HG02678 (cell line): ENCODE results near the gene NLN.
"Not testable (repeated sequence)": the region's sequence is repeated elsewhere in the genome, so short reads cannot be mapped to it uniquely, and the experiment has no call there.

Experiments
- ATAC-seq: cut with Tn5 transposase; IDR thresholded peaks from one replicate; pipeline ENCODE4 v1.9.1; 2021; ENCODE audit warnings: mild to moderate bottlenecking, moderate library complexity; ENCODE audit not compliant: unreplicated experiment

The NLN gene

GRCh38 chr5:65805089-65805488 lies 83.1 kb downstream of the NLN start:
- no peak for ATAC-seq

GRCh38 chr5:65807494-65807893 lies 85.5 kb downstream of the NLN start:
- not testable (repeated sequence) for ATAC-seq

GRCh38 chr5:65808251-65808741 lies 86.3 kb downstream of the NLN start:
- no peak for ATAC-seq

- ATAC-seq, result no peak
Measured at GRCh38 chr5:65808818-65809217, 86.8 kb downstream of the NLN start.

- ATAC-seq, result no peak
Measured at GRCh38 chr5:65809817-65810531, 88.0 kb downstream of the NLN start.

DNA sequence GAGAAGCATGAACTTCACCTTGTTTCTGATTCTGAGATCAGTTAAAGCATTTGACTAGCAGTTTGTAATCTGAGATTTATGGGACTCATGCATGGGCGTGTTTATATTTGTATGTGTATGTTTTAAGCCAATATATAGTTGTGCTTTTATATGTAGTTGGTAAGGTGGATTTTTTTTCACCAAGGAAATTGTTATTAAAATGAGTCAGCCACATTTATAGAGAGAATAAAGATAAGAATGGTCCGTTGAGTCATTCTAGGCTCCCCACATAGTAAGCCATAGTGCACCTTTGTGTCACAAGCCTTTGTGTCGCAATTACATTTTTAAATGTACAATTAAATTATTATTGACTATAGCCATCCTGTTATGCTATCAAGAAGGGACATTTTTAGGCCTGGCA lies 89.0 kb downstream of the NLN start:
- ATAC-seq, result no peak

DNA sequence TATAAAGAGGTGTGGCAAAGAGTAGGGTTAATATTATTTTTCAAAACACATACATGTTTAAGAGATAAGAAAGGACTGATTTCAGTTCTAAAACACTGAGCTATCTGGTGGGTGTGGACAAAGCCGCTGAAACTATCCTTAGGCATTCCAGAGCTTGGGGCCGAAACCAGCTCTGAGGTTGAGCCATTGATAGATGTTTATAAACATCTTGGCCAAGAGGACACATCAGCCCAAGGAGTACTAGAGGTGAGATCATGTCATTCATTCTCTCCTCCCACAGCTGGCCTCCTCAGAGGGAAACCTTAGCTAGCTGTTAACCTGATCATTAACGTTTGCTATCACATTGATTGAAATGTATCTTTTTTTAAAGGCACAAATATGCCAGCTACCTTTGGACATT lies 89.9 kb downstream of the NLN start:
- no peak for ATAC-seq

- ATAC-seq, result no peak
Measured at GRCh38 chr5:65812648-65813047, 90.6 kb downstream of the NLN start.

- no peak for ATAC-seq
Measured at GRCh38 chr5:65813174-65813573, 91.2 kb downstream of the NLN start.

DNA sequence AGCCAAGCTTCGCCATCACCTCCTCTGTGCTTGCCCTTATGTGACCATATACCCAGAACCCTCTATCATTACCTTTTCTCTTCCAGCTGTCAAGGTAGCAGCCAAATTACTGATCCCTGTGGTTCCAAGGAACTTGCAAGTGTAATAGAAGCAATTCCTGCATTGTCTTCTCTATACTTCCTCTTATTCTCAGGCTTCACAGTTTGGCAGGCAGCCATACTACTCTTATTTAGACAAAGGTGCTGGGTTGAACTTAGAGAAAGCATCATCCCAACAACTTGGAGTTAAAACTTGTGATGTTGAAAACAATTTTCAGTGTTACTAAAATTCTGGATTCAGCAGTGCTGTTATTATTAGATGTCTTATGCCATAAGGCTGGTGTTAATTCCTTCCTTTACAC lies 93.2 kb downstream of the NLN start:
- no peak for ATAC-seq

GRCh38 chr5:65816729-65817128 lies 94.7 kb downstream of the NLN start:
- ATAC-seq, result no peak

GRCh38 chr5:65817931-65818330 lies 95.9 kb downstream of the NLN start:
- ATAC-seq, result no peak

DNA sequence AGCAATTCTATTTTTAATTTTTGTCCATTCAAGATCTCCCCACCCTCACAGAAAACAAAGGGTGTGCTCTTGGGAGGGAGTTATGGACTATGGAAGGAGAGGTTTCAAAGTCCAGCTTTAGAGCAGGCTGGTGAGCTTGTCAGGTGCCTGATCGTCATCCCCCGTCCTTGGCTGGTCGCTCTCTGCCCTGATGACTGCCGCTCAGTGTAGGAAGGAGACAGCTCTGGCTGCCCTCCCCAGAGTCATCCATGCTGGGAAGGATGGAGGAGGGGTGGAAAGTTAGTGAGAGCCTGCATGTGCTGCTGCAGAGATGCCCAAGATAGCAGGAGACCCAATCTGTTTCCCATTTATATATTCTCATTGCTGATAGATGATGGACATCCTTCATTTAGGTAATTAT lies 96.6 kb downstream of the NLN start:
- no peak for ATAC-seq

DNA sequence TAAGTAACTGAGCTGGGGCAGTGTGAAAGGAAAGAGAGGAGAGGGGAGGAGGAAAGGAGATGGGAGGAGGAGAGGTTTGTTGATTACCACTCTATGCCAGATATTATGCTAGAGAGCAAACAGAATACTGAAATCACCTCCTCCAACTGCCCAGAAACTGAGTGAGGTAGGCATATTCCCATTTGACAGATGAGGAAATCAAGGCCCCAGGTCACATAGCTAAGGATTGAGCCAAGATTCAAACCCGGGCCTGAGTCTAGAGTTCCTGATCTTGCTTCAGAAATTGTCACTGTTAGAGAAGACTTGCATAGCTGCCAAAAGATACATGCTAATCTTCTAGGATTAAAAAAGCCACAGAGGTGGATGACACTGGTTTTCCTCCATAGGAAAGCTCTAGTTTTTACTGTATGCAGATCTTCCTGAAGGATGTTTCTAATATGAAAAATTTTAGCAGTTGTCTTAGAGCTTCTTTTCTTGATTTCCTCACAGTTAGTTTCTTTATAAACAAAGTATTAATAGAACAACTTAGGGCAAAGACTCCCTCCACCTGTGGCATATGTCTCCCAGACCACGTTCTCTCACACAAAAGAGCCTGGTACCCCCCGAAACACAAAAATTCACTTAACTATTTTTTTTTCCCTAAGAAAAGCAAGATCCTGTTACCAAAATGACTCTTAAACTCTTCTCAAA lies 97.4 kb downstream of the NLN start:
- ATAC-seq, result no peak

GRCh38 chr5:65819905-65820240 lies 97.9 kb downstream of the NLN start:
- ATAC-seq, result no peak

- ATAC-seq, result no peak
Measured at GRCh38 chr5:65820373-65820772, 98.4 kb downstream of the NLN start.

DNA sequence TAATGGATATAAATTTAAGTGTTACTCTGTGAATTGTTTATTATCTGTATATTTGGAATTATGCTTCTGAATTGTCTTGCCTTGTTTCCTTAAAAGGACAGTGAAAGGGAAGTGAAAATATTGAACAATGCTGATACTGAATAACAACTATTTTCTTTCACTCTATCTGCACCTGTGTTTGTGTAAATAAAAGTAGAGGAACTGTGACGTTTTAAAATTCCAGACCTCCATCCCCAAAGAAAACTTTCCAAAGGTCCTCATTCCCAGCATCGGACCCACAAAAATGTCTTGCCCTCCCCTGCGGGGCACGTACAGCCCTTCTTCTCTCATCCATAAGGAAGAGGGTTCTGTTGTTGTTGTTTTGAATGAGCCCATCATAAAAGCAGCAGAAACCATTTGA lies 100.0 kb downstream of the NLN start:
- peak; percentile 42 for ATAC-seq

- ATAC-seq, result no peak
Measured at GRCh38 chr5:65822710-65823109, 100.7 kb downstream of the NLN start.

- no peak for ATAC-seq
Measured at GRCh38 chr5:65823204-65823603, 101.2 kb downstream of the NLN start.

- no peak for ATAC-seq
Measured at GRCh38 chr5:65823845-65824445, 101.9 kb downstream of the NLN start.

DNA sequence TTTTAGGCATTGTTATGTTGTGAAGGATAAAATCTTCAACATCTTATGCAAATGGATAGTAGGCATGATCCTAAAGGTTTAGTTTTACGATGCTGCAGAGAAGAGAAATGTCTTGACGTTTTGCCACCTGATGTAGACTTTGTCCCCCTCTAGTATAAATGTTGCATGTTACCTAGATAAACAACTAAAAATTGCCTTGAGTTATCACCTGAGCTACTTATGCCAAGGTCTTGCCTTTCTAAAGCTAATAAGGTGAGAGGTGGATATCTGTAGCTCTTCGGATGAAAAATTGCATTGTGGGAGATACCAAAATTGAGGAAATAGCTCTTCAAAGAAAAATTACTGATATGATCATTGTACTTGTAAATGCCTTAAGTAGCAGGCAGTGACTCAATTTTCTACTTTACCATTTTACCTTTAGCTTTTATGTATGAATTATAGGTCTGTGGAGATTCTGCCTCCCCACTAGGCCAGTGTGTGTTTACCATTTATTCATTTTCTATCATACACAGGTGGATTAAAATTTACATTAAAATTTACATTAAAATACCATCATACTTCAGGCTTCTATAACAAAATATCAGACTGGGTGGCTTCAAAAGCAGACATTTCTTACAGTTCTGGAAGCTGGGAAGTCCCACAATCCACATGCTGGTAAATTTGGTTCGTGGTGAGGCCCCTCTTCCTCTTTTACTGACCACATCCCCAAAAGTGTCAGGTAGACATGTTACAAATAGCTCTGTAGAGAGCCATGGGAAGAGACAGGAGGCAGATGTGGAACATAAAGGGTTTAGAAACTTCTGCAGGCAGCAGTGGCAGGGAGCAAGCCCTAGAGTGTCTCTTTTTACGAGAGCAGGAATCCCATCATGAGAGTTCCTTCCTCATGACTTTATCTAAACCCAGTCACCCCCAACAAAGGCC lies 103.7 kb downstream of the NLN start:
- ATAC-seq, result peak; percentile 63
